HepG2 (cell line): ENCODE results near the gene GDPD1. TPM values are rescaled to one million over a fixed set of nuclear protein-coding genes. Genes with fewer than 3 reads are reported as not detected.

Experiments
- ADNP ChIP-seq: sonication (generic); formaldehyde crosslinking; IDR thresholded peaks from 2 replicates; pipeline ENCODE4 v1.4.0; 2020; ENCODE audit warnings: missing genetic modification reagents
- EED ChIP-seq: sonication (generic); formaldehyde crosslinking; IDR thresholded peaks from 2 replicates; pipeline ENCODE4 v1.5.0; 2020; ENCODE audit warnings: mild to moderate bottlenecking, missing genetic modification reagents
- EZH2 ChIP-seq: conservative IDR thresholded peaks from 2 replicates; pipeline ENCODE4 v1.6.1; 2012; ENCODE audit warnings: mild to moderate bottlenecking, low read depth, low read length, moderate library complexity
- KLF12 ChIP-seq: sonication (generic); formaldehyde crosslinking; IDR thresholded peaks from 2 replicates; pipeline ENCODE4 v1.4.0; 2020; ENCODE audit warnings: missing genetic modification reagents, borderline replicate concordance
- KLF13 ChIP-seq: sonication (generic); formaldehyde crosslinking; IDR thresholded peaks from 2 replicates; pipeline ENCODE4 v1.4.0; 2020; ENCODE audit warnings: mild to moderate bottlenecking, missing genetic modification reagents
- MAFG ChIP-seq: sonication (generic); formaldehyde crosslinking; IDR thresholded peaks from 2 replicates; pipeline ENCODE4 v1.5.1; 2020; ENCODE audit warnings: mild to moderate bottlenecking, missing genetic modification reagents
- MED1 ChIP-seq: sonication (generic); formaldehyde crosslinking; IDR thresholded peaks from 2 replicates; pipeline ENCODE4 v1.4.0; 2020; ENCODE audit warnings: missing genetic modification reagents
- MXI1 ChIP-seq: IDR thresholded peaks from 3 replicates; pipeline ENCODE4 v1.6.1; 2012; ENCODE audit warnings: low read depth, low read length, inconsistent platforms, borderline replicate concordance
- NFE2 ChIP-seq: sonication (generic); formaldehyde crosslinking; IDR thresholded peaks from 2 replicates; pipeline ENCODE4 v1.4.0; 2020; ENCODE audit warnings: missing genetic modification reagents
- NFIC ChIP-seq: IDR thresholded peaks from 2 replicates; pipeline ENCODE4 v1.6.1; 2012; ENCODE audit warnings: mild to moderate bottlenecking, low read length, inconsistent platforms
- RELA ChIP-seq: sonication (generic); formaldehyde crosslinking; IDR thresholded peaks from 2 replicates; pipeline ENCODE4 v1.4.0; 2020; ENCODE audit warnings: missing genetic modification reagents
- SAFB2 ChIP-seq: sonication (generic); formaldehyde crosslinking; IDR thresholded peaks from 2 replicates; pipeline ENCODE4 v1.5.1; 2020; ENCODE audit warnings: missing genetic modification reagents, low read depth, mild to moderate bottlenecking, borderline replicate concordance
- SIN3A ChIP-seq: IDR thresholded peaks from 2 replicates; pipeline ENCODE4 v1.6.1; 2011; ENCODE audit warnings: low read depth, mild to moderate bottlenecking, control low read depth, low read length, borderline replicate concordance
- SMARCE1 ChIP-seq: fragments of 450-650 bp; IDR thresholded peaks from 2 replicates; pipeline ENCODE4 v1.6.1; 2017; ENCODE audit warnings: borderline replicate concordance
- SRF ChIP-seq: IDR thresholded peaks from 2 replicates; pipeline ENCODE4 v1.6.1; 2011; ENCODE audit warnings: mild to moderate bottlenecking, low read depth, low read length, moderate library complexity
- SRY ChIP-seq: sonication (generic); formaldehyde crosslinking; IDR thresholded peaks from 2 replicates; pipeline ENCODE4 v1.8.0; 2022; ENCODE audit warnings: mild to moderate bottlenecking, missing genetic modification reagents
- ZEB1 ChIP-seq: IDR thresholded peaks from 2 replicates; pipeline ENCODE4 v1.6.1; 2012; ENCODE audit warnings: mild to moderate bottlenecking, low read depth, inconsistent platforms; ENCODE audit not compliant: insufficient replicate concordance
- ZNF207 ChIP-seq: fragments of 450-650 bp; IDR thresholded peaks from 2 replicates; pipeline ENCODE4 v1.6.1; 2016; ENCODE audit warnings: antibody characterized with exemption, borderline replicate concordance
- ZNF33B ChIP-seq: sonication (generic); formaldehyde crosslinking; IDR thresholded peaks from 2 replicates; pipeline ENCODE4 v1.5.1; 2020; ENCODE audit warnings: mild to moderate bottlenecking, missing genetic modification reagents
- ZNF441 ChIP-seq: sonication (generic); formaldehyde crosslinking; IDR thresholded peaks from 2 replicates; pipeline ENCODE4 v1.7.0; 2021; ENCODE audit warnings: missing genetic modification reagents, borderline replicate concordance
- ZNF547 ChIP-seq: sonication (generic); formaldehyde crosslinking; IDR thresholded peaks from 2 replicates; pipeline ENCODE4 v1.5.1; 2020; ENCODE audit warnings: mild to moderate bottlenecking, missing genetic modification reagents
- ZNF562 ChIP-seq: sonication (generic); formaldehyde crosslinking; IDR thresholded peaks from 2 replicates; pipeline ENCODE4 v1.8.0; 2022; ENCODE audit warnings: missing genetic modification reagents, borderline replicate concordance
- ZNF616 ChIP-seq: sonication (generic); formaldehyde crosslinking; IDR thresholded peaks from 2 replicates; pipeline ENCODE4 v1.5.0; 2020; ENCODE audit warnings: low read depth, mild to moderate bottlenecking, missing genetic modification reagents
- ZNF724P ChIP-seq: sonication (generic); formaldehyde crosslinking; IDR thresholded peaks from 2 replicates; pipeline ENCODE4 v1.8.0; 2022; ENCODE audit warnings: missing genetic modification reagents, borderline replicate concordance
- ZNF747 ChIP-seq: sonication (generic); formaldehyde crosslinking; IDR thresholded peaks from 2 replicates; pipeline ENCODE4 v1.8.1; 2023; ENCODE audit warnings: missing genetic modification reagents, mild to moderate bottlenecking, borderline replicate concordance
- ZNF788 ChIP-seq: sonication (generic); formaldehyde crosslinking; IDR thresholded peaks from 2 replicates; pipeline ENCODE4 v1.5.0; 2020; ENCODE audit warnings: mild to moderate bottlenecking, missing genetic modification reagents, borderline replicate concordance
- ZNF839 ChIP-seq: sonication (generic); formaldehyde crosslinking; IDR thresholded peaks from 2 replicates; pipeline ENCODE4 v1.4.0; 2020; ENCODE audit warnings: missing genetic modification reagents, mild to moderate bottlenecking, borderline replicate concordance
- ZNF891 ChIP-seq: sonication (generic); formaldehyde crosslinking; IDR thresholded peaks from 2 replicates; pipeline ENCODE4 v1.5.0; 2020; ENCODE audit warnings: mild to moderate bottlenecking, missing genetic modification reagents
- polyA plus RNA-seq, 8 experiments: library from polyadenylated mRNA; depleted of rRNA in 3 of 8; stranded (reverse) in 7 of 8; unstranded in 1 of 8; fragments of >200 nt; fragmentation: Illumina TruSeq in 4 of 8; extraction: Trizol in 4 of 8; gene quantifications; 2 replicates each; pipeline versions ENCODE4 v1.2.1 to v1.2.3, GENCODE V29; 2011 to 2016; ENCODE audit warnings: low read depth in 4 of 8, missing spikeins in 1 of 8, mixed read lengths in 1 of 8; ENCODE audit not compliant: insufficient read depth in 1 of 8
- total RNA-seq, 5 experiments: library from RNA; depleted of rRNA; stranded (reverse); fragments of >200 nt; fragmentation: Illumina TruSeq; extraction: Trizol; gene quantifications; 2 replicates each; pipeline ENCODE4 v1.2.3, GENCODE V29; 2016; ENCODE audit warnings: low read depth in 1 of 5
- TF ChIP-seq, protein P1 (sequence below): sonication (generic); formaldehyde crosslinking; IDR thresholded peaks from 2 replicates; pipeline ENCODE4 v1.8.1; 2023; ENCODE audit warnings: missing genetic modification reagents, mild to moderate bottlenecking, borderline replicate concordance
- TF ChIP-seq, protein P2 (sequence below): sonication (generic); formaldehyde crosslinking; IDR thresholded peaks from 2 replicates; pipeline ENCODE4 v1.5.0; 2020; ENCODE audit warnings: missing genetic modification reagents

The GDPD1 gene
- total and polyA plus RNA-seq, 2 of the 13 experiments (the other 11 are each of a cell fraction or from before 2014, with no cell fraction given): 6.0 to 7.7 TPM

GRCh38 chr17:59220328-59221158 lies at the start of gene GDPD1 (continued):
- TF ChIP-seq SAFB2 (no peak), ZNF724P (peak; percentile 74; the same call in 1 of the 2 replicates), ZNF788 (CRISPR knock-in tag) (peak; percentile 93; the same call in 1 of the 2 replicates), ZNF441 (CRISPR knock-in tag) (0 out of 2 replicates have a peak, but pooled peaks have one; percentile 22), KLF12 (CRISPR knock-in tag) (no peak), SMARCE1 (no peak), ZNF562 (no peak), ADNP (no peak), MAFG (no peak), ZNF33B (0 out of 2 replicates have a peak, but pooled peaks have one; percentile 72), NFIC (no peak), MED1 (CRISPR knock-in tag) (peak; percentile 63), SRY (CRISPR knock-in tag) (no peak), KLF13 (CRISPR knock-in tag) (0 out of 2 replicates have a peak, but pooled peaks have one; percentile 46), RELA (CRISPR knock-in tag) (no peak), ZNF839 (peak; percentile 55; the same call in 1 of the 2 replicates), SIN3A (no peak), ZNF616 (CRISPR knock-in tag) (0 out of 2 replicates have a peak, but pooled peaks have one; percentile 42), ZEB1 (no peak), ZNF547 (peak; percentile 79; the same call in 1 of the 2 replicates), EED (CRISPR knock-in tag) (peak; percentile 43; the same call in 1 of the 2 replicates), ZNF207 (no peak), SRF (no peak), ZNF747 (CRISPR knock-in tag) (no peak; the same call in 1 of the 2 replicates), ZNF891 (peak; percentile 69; the same call in 1 of the 2 replicates), NFE2 (CRISPR knock-in tag) (no peak), EZH2 (no peak), MXI1 (peak; percentile 50; the same call in 1 of the 3 replicates)
- TF ChIP-seq, protein P1, sequence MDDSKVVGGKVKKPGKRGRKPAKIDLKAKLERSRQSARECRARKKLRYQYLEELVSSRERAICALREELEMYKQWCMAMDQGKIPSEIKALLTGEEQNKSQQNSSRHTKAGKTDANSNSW (CRISPR knock-in tag): no peak
- TF ChIP-seq, protein P2, sequence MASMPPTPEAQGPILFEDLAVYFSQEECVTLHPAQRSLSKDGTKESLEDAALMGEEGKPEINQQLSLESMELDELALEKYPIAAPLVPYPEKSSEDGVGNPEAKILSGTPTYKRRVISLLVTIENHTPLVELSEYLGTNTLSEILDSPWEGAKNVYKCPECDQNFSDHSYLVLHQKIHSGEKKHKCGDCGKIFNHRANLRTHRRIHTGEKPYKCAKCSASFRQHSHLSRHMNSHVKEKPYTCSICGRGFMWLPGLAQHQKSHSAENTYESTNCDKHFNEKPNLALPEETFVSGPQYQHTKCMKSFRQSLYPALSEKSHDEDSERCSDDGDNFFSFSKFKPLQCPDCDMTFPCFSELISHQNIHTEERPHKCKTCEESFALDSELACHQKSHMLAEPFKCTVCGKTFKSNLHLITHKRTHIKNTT: no peak
